WTC11 (cell line): ENCODE measurements around the gene MALAT1. TPM values are rescaled to one million over a fixed set of nuclear protein-coding genes. Genes with fewer than 3 reads are reported as not detected.

Experiments
- ATAC-seq: fragments of 200-7000 bp; cut with Tn5 transposase; 2 replicates; pipeline ENCODE4 v1.10.0; 2021; ENCODE audit warnings: mild to moderate bottlenecking, moderate library complexity
- CTCF ChIA-PET: fragments of 300-600 bp; sonication (Branson Sonifier 250); formaldehyde crosslinking; loops from one replicate; lab custom pipeline; 2021; ENCODE audit warnings: antibody characterized with exemption; lab: Charles Lee
- POLR2A ChIA-PET: fragments of 350-600 bp; sonication (Branson Sonifier 250); formaldehyde crosslinking; loops from one replicate; lab custom pipeline; 2021; ENCODE audit warnings: antibody characterized with exemption; lab: Charles Lee
- DNase-seq: peaks from one replicate; pipeline ENCODE4 v3.0.0; 2021; ENCODE audit warnings: low spot score
- H3K27ac Mint-ChIP-seq: 2 replicates; pipeline ENCODE4 v1.8.0; 2021; ENCODE audit warnings: mixed read lengths
- H3K27me3 Mint-ChIP-seq: 2 replicates; pipeline ENCODE4 v1.8.0; 2021; ENCODE audit warnings: low read depth, mild to moderate bottlenecking, moderate library complexity, mixed read lengths
- H3K36me3 Mint-ChIP-seq: 2 replicates; pipeline ENCODE4 v1.8.0; 2021; ENCODE audit warnings: mixed read lengths
- H3K4me1 Mint-ChIP-seq: 2 replicates; pipeline ENCODE4 v1.8.0; 2022; ENCODE audit warnings: mixed read lengths
- H3K4me3 Mint-ChIP-seq: 2 replicates; pipeline ENCODE4 v1.8.0; 2021; ENCODE audit warnings: mild to moderate bottlenecking, moderate library complexity, mixed read lengths
- H3K9me3 Mint-ChIP-seq: 2 replicates; pipeline ENCODE4 v1.8.0; 2021; ENCODE audit warnings: mixed read lengths
- ARID4B ChIP-seq: sonication (generic); formaldehyde crosslinking; IDR thresholded peaks from 2 replicates; pipeline ENCODE4 v1.8.0; 2023; ENCODE audit warnings: missing genetic modification reagents, mild to moderate bottlenecking, borderline replicate concordance
- FOXP1 ChIP-seq: sonication (generic); formaldehyde crosslinking; IDR thresholded peaks from 2 replicates; pipeline ENCODE4 v1.8.0; 2022; ENCODE audit warnings: missing genetic modification reagents, mild to moderate bottlenecking, moderate library complexity, borderline replicate concordance
- GTF2I ChIP-seq: fragments of 250-450 bp; sonication (Bioruptor Pico); conservative IDR thresholded peaks from 2 replicates; pipeline ENCODE4 v1.4.0; 2021; ENCODE audit warnings: mild to moderate bottlenecking
- IRF2 ChIP-seq: sonication (generic); formaldehyde crosslinking; IDR thresholded peaks from 2 replicates; pipeline ENCODE4 v1.8.0; 2022; ENCODE audit warnings: low read depth, missing genetic modification reagents, borderline replicate concordance
- NFATC4 ChIP-seq: fragments of 250-450 bp; sonication (Bioruptor Pico); IDR thresholded peaks from 2 replicates; pipeline ENCODE4 v1.9.0; 2021; ENCODE audit warnings: mild to moderate bottlenecking
- NFYB ChIP-seq: sonication (generic); formaldehyde crosslinking; conservative IDR thresholded peaks from 2 replicates; pipeline ENCODE4 v1.8.0; 2022; ENCODE audit warnings: low read depth, missing genetic modification reagents
- NR3C1 ChIP-seq: sonication (generic); formaldehyde crosslinking; conservative IDR thresholded peaks from 2 replicates; pipeline ENCODE4 v1.8.1; 2023; ENCODE audit warnings: low read depth, mild to moderate bottlenecking, missing genetic modification reagents
- RELA ChIP-seq: sonication (generic); formaldehyde crosslinking; IDR thresholded peaks from 2 replicates; pipeline ENCODE4 v1.8.1; 2022; ENCODE audit warnings: missing genetic modification reagents, mild to moderate bottlenecking, borderline replicate concordance
- ZBTB21 ChIP-seq: sonication (generic); formaldehyde crosslinking; IDR thresholded peaks from 2 replicates; pipeline ENCODE4 v1.8.1; 2023; ENCODE audit warnings: mild to moderate bottlenecking, missing genetic modification reagents, borderline replicate concordance
- ZNF232 ChIP-seq: sonication (generic); formaldehyde crosslinking; IDR thresholded peaks from 2 replicates; pipeline ENCODE4 v1.8.0; 2022; ENCODE audit warnings: mild to moderate bottlenecking, missing genetic modification reagents
- ZNF317 ChIP-seq: sonication (generic); formaldehyde crosslinking; IDR thresholded peaks from 2 replicates; pipeline ENCODE4 v1.8.1; 2023; ENCODE audit warnings: low read depth, mild to moderate bottlenecking, moderate library complexity, missing genetic modification reagents, borderline replicate concordance
- total RNA-seq: library from RNA; stranded (reverse); gene quantifications from 3 replicates; pipeline ENCODE4 v1.2.3, GENCODE V29; 2021
- TF ChIP-seq, protein P1 (sequence below): sonication (generic); formaldehyde crosslinking; IDR thresholded peaks from 2 replicates; pipeline ENCODE4 v1.8.1; 2022; ENCODE audit warnings: mild to moderate bottlenecking, missing genetic modification reagents, moderate library complexity, borderline replicate concordance
- TF ChIP-seq, protein P2 (sequence below): sonication (generic); formaldehyde crosslinking; IDR thresholded peaks from 2 replicates; pipeline ENCODE4 v1.8.1; 2022; ENCODE audit warnings: low read depth, mild to moderate bottlenecking, moderate library complexity, missing genetic modification reagents, borderline replicate concordance
- TF ChIP-seq, protein P3 (sequence below): sonication (generic); formaldehyde crosslinking; IDR thresholded peaks from 2 replicates; pipeline ENCODE4 v1.8.0; 2022; ENCODE audit warnings: mild to moderate bottlenecking, missing genetic modification reagents

The MALAT1 gene
- total RNA-seq, 1 experiment from 2014 or later: 1,830 TPM

DNA sequence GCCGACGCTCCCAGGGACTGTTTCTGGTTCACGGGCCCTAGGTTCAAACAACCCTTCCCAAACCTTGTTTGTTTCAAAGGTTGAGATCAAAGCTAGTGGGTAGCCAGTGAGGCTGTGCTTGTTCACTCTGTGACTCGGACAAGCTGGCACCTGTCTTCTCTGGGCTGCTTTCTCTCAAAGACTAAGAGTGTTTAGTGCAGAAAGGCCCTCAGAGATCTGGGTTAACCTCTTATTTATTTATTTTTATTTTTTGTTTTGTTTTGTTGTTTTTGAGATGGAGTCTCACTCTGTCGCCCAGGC, 13.0 kb upstream of the MALAT1 start:
- H3K27ac Mint-ChIP-seq: peak overlapping the region; percentile 96
- H3K9me3 Mint-ChIP-seq: no peaks in the 10 kb centered on the region
- peaks cover 72% of the 10 kb centered on the region for H3K4me1 Mint-ChIP-seq
- TF ChIP-seq NFATC4 (CRISPR knock-in tag) (no peak), NR3C1 (CRISPR knock-in tag) (no peak), IRF2 (CRISPR knock-in tag) (no peak), ZBTB21 (CRISPR knock-in tag) (no peak)
- ChIA-PET POLR2A (interaction anchor here (5.4 to 11.6 kb wide), 3 partner anchors 14 to 67 kb away, joined by 38 to 502 read pairs (median 179); partner anchors contain the start of gene MALAT1), CTCF (interaction anchor here (0.9 to 8.9 kb wide), 8 partner anchors 7 to 87 kb away, joined by 3 to 129 read pairs (median 7); partner anchors contain the start of gene FAM89B)
- no peaks in the 10 kb centered on the region for H3K36me3 Mint-ChIP-seq
- DNase-seq (no peak), ATAC-seq (no peak)
- peaks cover 2% of the 10 kb centered on the region for H3K27me3 Mint-ChIP-seq
- H3K4me3 Mint-ChIP-seq: peak overlapping the region; percentile 45; the same call in 1 of the 2 replicates

GRCh38 chr11:65486570-65487466, 12.0 kb upstream of the MALAT1 start:
- H3K36me3 Mint-ChIP-seq: no peaks in the 10 kb centered on the region
- H3K27me3 Mint-ChIP-seq: peaks cover 4% of the 10 kb centered on the region
- ChIA-PET POLR2A (interaction anchor here (0.6 to 11.6 kb wide), 11 partner anchors 9 to 133 kb away, joined by 3 to 502 read pairs (median 8); partner anchors contain the start of genes MALAT1, NEAT1 and TIGD3), CTCF (interaction anchor here (0.9 to 8.9 kb wide), 14 partner anchors 8 to 952 kb away, joined by 3 to 129 read pairs (median 4); partner anchors contain the start of genes MRPL11 and NEAT1)
- peak overlapping the region; percentile 97 for H3K27ac Mint-ChIP-seq
- TF ChIP-seq ARID4B (CRISPR knock-in tag) (no peak), GTF2I (CRISPR knock-in tag) (0 out of 2 replicates have a peak, but pooled peaks have one; percentile 21)
- H3K9me3 Mint-ChIP-seq: no peaks in the 10 kb centered on the region
- ATAC-seq (no peak), DNase-seq (no peak)
- peak overlapping the region; percentile 20; the same call in 1 of the 2 replicates for H3K4me3 Mint-ChIP-seq
- H3K4me1 Mint-ChIP-seq: peaks cover 78% of the 10 kb centered on the region

GRCh38 chr11:65487467-65488272, 11.2 kb upstream of the MALAT1 start:
- Mint-ChIP-seq H3K9me3 (no peaks in the 10 kb centered on the region), H3K36me3 (no peaks in the 10 kb centered on the region), H3K27me3 (peaks cover 4% of the 10 kb centered on the region), H3K27ac (peak overlapping the region; percentile 100), H3K4me1 (peaks cover 83% of the 10 kb centered on the region), H3K4me3 (peak overlapping the region; percentile 62)
- ATAC-seq (peak; percentile 86), DNase-seq (peak; percentile 96)
- CTCF ChIA-PET: interaction anchor here (0.5 to 8.9 kb wide), 16 partner anchors 9 to 951 kb away, joined by 3 to 129 read pairs (median 7); partner anchors contain the start of genes MRPL11 and NEAT1
- POLR2A ChIA-PET: interaction anchor here (0.6 to 11.6 kb wide), 13 partner anchors 10 to 171 kb away, joined by 3 to 502 read pairs (median 7); partner anchors contain the start of genes MALAT1, NEAT1 and TIGD3
- TF ChIP-seq, protein P1, sequence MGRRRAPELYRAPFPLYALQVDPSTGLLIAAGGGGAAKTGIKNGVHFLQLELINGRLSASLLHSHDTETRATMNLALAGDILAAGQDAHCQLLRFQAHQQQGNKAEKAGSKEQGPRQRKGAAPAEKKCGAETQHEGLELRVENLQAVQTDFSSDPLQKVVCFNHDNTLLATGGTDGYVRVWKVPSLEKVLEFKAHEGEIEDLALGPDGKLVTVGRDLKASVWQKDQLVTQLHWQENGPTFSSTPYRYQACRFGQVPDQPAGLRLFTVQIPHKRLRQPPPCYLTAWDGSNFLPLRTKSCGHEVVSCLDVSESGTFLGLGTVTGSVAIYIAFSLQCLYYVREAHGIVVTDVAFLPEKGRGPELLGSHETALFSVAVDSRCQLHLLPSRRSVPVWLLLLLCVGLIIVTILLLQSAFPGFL (CRISPR knock-in tag): no peak
- TF ChIP-seq ZNF317: no peak
- peak; percentile 84 for TF ChIP-seq NFYB (CRISPR knock-in tag)
- TF ChIP-seq, protein P2, sequence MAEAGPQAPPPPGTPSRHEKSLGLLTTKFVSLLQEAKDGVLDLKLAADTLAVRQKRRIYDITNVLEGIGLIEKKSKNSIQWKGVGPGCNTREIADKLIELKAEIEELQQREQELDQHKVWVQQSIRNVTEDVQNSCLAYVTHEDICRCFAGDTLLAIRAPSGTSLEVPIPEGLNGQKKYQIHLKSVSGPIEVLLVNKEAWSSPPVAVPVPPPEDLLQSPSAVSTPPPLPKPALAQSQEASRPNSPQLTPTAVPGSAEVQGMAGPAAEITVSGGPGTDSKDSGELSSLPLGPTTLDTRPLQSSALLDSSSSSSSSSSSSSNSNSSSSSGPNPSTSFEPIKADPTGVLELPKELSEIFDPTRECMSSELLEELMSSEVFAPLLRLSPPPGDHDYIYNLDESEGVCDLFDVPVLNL (CRISPR knock-in tag): no peak
- TF ChIP-seq, protein P3, sequence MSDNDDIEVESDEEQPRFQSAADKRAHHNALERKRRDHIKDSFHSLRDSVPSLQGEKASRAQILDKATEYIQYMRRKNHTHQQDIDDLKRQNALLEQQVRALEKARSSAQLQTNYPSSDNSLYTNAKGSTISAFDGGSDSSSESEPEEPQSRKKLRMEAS (CRISPR knock-in tag): peak; percentile 77
- TF ChIP-seq ARID4B (CRISPR knock-in tag): no peak; the same call in 1 of the 2 replicates
- TF ChIP-seq RELA (CRISPR knock-in tag): no peak
- TF ChIP-seq ZNF232 (CRISPR knock-in tag): 0 out of 2 replicates have a peak, but pooled peaks have one; percentile 1
- TF ChIP-seq FOXP1 (CRISPR knock-in tag): no peak
